ENCODE data around the gene UNC5A.

The UNC5A gene

DNA sequence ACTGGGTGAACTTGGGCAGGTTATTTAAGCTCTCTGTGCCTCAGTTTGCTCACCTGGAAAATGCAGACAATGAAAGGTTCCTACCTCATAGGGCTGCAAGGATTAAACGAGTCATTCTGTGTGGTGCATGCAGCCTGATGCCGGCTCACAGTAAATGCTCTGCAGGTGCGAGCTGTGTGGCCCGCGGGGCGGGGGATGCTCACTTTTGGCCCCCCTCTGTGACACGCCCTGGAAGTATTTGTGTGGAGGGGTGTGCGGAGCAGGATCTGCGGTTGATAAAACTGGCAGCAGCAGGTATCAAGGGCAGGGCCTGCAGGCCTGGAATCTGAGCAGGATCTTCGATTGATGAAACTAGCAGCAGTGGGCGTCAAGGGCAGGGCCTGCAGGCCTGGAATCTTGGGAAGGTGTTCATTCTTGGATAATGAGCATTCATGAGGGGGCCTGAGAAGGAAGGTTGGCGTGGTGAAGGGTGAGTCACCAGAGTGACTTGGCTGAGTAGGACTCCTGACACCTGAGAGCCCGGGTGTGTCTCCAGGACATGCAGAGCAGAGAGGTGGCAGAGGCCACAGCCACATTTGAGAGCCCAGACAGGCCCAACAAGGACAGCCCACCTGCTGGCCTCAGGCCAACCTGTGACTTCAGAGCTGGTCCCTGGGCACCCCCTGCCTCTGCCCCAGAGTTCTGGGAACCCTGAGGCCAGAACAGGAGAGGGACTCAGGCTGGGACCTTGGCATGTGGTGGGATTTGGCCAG is 11.9 kb downstream of the UNC5A start:
- DNase-seq, result no peak

- no peak for DNase-seq
Measured at GRCh38 chr5:176822793-176823481, 12.6 kb downstream of the UNC5A start.

DNA sequence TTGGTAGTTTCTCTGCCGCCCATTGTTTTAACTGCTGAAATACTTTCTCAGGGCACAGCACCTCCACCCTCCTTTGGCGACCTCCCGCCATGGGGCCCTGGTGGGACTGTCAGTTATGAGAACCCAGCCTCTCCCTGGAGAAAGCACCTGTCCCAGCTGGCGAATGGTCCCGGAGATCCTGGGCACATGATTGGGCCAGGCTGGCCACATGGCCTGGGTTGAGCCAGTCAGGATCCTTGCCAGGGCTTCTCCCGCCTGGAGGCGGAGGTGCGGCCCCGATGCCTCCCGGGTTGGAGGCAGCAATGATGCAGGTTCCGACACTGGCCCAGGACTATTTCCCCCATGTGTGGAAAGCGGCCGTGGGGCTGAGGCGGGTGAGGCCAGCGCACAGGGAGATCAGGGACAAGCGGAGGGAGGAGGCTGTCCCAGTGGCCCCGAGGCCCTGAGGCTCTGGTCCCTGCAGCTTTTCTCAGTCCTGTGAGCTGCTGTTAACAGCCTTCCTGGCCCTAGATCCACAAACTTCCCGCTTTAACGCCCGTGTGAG is 13.6 kb downstream of the UNC5A start:
- DNase-seq, result no peak

DNA sequence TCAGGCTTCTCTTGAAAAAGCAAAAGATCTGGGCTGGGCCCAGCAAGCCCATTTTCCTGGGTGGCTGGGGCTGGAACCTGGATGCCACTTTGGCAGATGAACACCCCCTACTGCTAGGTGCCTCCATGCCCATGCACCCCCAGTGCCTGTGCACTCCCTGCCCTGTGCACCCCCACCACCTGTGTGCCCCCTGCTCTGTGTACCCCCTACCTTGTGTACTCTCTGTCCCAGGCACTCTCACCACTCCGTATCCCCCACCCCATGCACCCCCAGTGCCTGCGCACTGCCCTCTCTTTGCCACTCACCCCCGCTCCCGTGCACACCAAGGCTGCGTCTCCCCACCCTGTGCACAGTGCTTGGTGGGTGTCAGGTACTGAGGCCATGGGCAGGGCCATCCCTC is 14.2 kb downstream of the UNC5A start:
- no peak for DNase-seq

DNA sequence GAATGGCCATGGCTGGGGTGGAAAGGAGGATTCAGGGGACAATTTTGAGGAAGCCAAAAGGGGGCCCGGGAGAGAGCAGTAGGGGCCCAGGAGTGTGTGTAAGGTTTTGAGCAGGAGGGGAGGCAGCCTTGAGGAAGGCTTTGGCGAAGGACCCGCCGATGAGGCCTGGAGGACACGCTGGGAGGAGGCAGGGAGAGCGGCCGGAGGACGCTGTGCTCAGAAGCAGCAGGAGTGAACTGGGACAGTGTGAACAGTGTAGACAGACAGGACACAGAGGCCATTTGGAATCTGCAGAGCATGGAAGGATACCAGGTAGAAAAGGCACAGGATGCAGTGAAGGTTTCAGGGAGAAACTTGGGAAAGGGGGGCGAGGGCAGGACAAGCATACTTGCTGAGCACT is 14.9 kb downstream of the UNC5A start:
- no peak for DNase-seq

GRCh38 chr5:176825957-176826356 is 15.6 kb downstream of the UNC5A start:
- no peak for DNase-seq

GRCh38 chr5:176827736-176828414 is 17.5 kb downstream of the UNC5A start:
- no peak for DNase-seq

DNA sequence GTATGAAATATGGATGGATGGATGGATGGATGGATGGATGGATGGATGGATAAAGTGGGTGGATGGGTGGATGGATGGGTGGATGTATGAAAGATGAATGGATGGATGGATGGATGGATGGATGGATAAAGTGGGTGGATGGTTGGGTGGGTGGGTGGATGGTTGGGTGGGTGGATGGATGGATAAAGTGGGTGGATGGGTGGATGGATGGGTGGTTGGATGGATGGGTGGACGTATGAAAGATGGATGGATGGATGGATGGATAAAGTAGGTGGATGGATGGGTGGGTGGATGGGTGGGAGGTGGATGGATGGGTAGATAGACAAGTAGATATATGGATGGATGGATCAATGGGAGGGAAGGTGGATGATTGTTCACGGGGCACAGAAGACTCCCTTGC is 19.0 kb downstream of the UNC5A start:
- DNase-seq, result no peak

DNA sequence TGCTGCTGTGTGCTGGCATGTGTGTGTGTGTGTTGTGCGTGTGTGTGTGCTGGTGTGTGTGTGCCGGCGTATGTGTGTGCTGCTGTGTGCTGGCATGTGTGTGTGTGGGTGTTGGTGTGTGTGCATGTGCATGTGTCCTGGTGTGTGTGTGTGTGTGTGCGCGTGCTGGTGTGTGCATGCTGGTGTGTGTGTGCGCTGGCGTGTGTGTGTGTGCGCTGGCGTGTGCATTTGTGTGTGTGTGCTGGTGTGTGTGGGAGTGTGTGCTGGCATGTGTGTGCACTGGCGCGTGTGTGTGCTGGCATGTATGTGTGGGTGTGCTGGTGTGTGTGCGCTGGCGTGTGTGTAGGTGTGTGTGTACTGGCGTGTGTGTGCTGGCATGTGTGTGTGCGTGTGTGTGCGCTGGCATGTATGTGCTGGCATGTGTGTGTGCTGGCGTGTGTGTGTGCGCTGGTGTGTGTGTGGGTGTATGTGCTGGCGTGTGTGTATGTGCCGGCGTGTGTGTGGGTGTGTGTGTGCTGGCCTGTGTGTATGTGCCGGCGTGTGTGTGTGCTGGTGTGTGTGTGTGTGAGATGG is 20.1 kb downstream of the UNC5A start:
- DNase-seq, result no peak

DNA sequence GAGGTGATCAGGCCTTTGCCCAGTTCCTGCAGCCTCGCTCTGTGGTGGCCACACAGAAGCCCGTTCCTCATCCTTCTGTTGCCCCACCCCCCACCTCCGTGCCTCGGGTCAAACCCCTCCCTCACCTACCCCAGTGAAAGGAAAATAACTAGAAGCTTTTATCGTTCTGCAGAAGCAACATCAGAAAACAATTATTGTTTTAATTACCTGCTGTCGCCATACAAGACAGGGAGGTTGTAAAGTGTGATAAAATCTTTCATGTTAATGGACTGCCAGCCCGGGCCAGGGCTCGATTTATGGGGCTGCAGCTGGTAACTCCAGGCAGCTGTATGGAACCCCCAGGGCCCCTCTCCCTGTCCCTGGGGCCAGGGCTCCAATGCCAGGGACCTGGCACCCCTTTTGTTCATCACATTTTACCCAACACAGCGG is 20.6 kb downstream of the UNC5A start:
- no peak for DNase-seq

DNA sequence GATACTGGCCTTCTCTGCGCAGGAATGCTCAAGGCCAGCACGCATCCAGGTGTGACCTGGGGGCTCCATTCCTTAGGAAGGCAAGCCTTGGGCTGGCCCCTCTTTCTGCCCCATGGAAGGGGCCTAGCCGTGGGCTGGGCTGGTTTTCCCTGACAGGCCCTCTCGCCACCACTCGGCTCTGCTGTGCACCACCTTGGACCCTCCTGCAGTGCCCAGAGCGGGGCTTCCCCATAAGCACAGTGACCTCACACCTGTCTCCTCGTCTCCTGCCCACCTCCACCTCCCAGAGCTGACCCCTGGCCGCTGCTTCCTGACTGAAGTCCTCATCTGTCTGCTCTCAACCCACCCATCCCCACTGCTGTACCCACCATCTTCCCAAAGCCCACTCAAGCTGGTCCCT is 21.1 kb downstream of the UNC5A start:
- no peak for DNase-seq

DNA sequence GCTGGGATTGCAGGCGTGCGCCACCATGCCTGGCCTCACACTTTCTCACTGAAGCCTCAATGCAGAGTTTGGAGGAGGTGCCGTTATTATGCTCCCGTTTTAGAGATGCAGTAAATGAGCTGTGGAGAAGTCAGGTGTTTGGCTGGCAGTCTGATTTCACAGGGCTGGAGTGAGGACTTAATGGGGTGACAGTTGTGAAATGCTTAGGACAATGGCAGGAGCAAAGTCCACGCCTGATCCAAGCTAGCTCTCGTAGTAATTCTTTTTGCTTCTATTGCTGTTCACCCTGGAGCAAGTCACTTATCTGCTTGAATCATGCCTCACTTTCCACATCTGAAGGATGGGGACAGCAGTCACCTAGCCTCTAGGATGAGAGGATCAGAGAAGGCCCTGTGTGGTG is 21.8 kb downstream of the UNC5A start:
- DNase-seq, result no peak

- DNase-seq, result no peak
Measured at GRCh38 chr5:176833286-176833685, 22.9 kb downstream of the UNC5A start.

DNA sequence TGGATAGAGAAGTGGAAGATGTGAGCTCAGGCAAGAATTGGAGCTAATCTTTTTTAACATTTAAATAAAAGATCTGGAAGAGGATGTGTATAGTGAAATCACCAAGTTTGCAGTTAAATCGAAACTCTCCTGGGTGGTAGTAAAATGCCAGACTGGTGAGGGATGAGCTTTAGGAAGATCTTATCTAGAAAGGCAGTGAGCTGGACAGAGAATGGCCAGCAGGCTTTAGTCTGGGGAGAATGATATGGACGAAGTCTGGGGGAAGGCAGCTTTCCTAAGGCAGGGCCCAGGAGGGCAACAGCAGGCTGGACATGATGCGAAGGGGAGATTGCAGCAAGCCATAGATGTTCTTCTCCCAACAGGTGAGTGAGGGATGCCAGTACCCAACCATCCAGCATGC is 25.6 kb downstream of the UNC5A start:
- no peak for DNase-seq

- peak; percentile 60 for DNase-seq
Measured at GRCh38 chr5:176836811-176837706, 26.7 kb downstream of the UNC5A start.

DNA sequence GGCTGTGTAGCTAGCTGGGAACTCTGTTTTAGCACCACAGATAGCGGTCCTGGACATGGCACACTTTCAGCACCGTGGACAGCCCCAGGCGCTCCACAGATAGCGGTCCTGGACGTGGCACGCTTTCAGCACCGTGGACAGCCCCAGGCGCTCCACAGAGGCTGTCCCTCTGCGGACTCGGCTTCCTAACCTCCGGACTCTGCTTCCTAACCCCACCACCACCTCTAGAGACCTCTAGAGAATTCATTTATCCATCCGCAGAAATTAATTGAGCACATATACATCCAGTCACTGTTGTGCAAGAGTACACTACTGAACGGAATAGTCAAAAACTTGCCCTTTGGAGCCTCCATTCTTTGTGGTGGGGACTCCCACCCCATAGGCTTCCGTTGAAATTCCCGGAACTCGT is 27.4 kb downstream of the UNC5A start:
- no peak for DNase-seq

DNA sequence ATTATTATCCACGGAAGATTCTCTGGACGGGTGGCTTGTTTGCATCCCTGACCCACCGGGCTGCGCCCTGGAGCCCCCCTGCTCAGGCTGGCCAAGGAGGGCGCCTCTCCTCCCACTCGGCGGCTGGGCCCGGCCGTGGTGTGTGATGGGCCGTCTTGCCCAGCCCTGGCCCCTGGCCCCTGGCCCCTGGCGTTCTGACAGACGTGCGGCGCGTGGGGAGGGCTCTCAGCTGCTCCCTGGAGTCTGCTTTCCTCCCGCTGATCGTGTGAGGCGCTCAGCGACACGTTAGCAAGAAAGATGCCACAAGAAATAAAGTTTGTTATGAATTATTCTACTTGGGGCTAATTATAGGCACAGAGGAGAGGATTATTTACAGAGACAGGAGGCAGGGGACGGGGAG is 33.3 kb downstream of the UNC5A start:
- DNase-seq, result no peak

GRCh38 chr5:176844281-176844680 is 33.9 kb downstream of the UNC5A start:
- no peak for DNase-seq

GRCh38 chr5:176844706-176845391 is 34.5 kb downstream of the UNC5A start:
- peak; percentile 33 for DNase-seq

DNA sequence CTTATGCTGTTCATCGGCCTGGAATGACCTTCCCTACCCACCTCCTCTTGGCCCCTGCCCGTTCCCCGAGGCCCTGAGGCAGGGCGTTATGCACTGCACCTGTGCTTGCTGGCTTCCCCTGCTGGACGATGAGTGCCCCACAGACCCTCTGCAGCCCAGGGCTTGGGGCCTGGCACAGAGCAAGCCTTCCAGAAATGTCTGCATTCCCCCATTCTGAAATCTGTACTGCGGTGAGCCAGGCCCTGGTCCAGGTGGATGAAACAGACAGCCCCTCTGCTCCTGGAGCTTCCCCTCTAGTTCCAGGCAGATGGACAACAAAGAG is 35.0 kb downstream of the UNC5A start:
- DNase-seq, result no peak

- DNase-seq, result no peak
Measured at GRCh38 chr5:176846335-176847140, 36.2 kb downstream of the UNC5A start.
